Ovary (tissue), 3 donors: Measurements from ENCODE around the gene SIGLEC1.

ENCODE experiments used
- EP300 ChIP-seq: sonication (generic); formaldehyde crosslinking; IDR thresholded peaks from one replicate; pipeline ENCODE4 v1.6.1; 2017; ENCODE audit warnings: antibody characterized with exemption
- POLR2A ChIP-seq: fragments of 450-650 bp; IDR thresholded peaks from one replicate; pipeline ENCODE4 v1.6.1; 2017; ENCODE audit warnings: antibody characterized with exemption, mild to moderate bottlenecking, moderate library complexity
- TF ChIP-seq, protein P1 (sequence below), 3 donors: fragments of 450-650 bp in 2 of 3; fragments of 200-600 bp in 1 of 3; IDR thresholded peaks; one replicate each; pipeline versions ENCODE4 v1.5.1 to v1.8.0; 2016 to 2022; ENCODE audit warnings: antibody characterized with exemption in 3 of 3, mild to moderate bottlenecking in 1 of 3
- donor health status: DM: no; HTN: no; CAD: no.

GRCh38 chr20:3757268-3757667 is 44.9 kb upstream of the SIGLEC1 start:
- TF ChIP-seq, protein P1, sequence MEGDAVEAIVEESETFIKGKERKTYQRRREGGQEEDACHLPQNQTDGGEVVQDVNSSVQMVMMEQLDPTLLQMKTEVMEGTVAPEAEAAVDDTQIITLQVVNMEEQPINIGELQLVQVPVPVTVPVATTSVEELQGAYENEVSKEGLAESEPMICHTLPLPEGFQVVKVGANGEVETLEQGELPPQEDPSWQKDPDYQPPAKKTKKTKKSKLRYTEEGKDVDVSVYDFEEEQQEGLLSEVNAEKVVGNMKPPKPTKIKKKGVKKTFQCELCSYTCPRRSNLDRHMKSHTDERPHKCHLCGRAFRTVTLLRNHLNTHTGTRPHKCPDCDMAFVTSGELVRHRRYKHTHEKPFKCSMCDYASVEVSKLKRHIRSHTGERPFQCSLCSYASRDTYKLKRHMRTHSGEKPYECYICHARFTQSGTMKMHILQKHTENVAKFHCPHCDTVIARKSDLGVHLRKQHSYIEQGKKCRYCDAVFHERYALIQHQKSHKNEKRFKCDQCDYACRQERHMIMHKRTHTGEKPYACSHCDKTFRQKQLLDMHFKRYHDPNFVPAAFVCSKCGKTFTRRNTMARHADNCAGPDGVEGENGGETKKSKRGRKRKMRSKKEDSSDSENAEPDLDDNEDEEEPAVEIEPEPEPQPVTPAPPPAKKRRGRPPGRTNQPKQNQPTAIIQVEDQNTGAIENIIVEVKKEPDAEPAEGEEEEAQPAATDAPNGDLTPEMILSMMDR (IDR thresholded peaks at IDR 0.05), result no peak
- TF ChIP-seq POLR2A (no peak), EP300 (no peak)
